GM21360 (cell line): Measurements from ENCODE around the gene DHCR24.

ENCODE experiments used
- ATAC-seq: cut with Tn5 transposase; IDR thresholded peaks from one replicate; pipeline ENCODE4 v1.9.1; 2021; ENCODE audit warnings: mild to moderate bottlenecking, moderate library complexity; ENCODE audit not compliant: unreplicated experiment

The DHCR24 gene

GRCh38 chr1:54818461-54819194, 68.4 kb downstream of the DHCR24 start:
- ATAC-seq: no peak

- no peak for ATAC-seq
Measured at GRCh38 chr1:54816951-54817350, 70.0 kb downstream of the DHCR24 start.

- no peak for ATAC-seq
Measured at GRCh38 chr1:54816130-54816529, 70.9 kb downstream of the DHCR24 start.

- no peak for ATAC-seq
Measured at GRCh38 chr1:54815086-54815876, 71.7 kb downstream of the DHCR24 start.

- no peak for ATAC-seq
Measured at GRCh38 chr1:54814571-54814970, 72.4 kb downstream of the DHCR24 start.

- no peak for ATAC-seq
Measured at GRCh38 chr1:54814126-54814498, 72.9 kb downstream of the DHCR24 start.

- no peak for ATAC-seq
Measured at GRCh38 chr1:54813485-54814125, 73.4 kb downstream of the DHCR24 start.

GRCh38 chr1:54812801-54813484, 74.1 kb downstream of the DHCR24 start:
- ATAC-seq: no peak

GRCh38 chr1:54811739-54812655, 75.0 kb downstream of the DHCR24 start:
- no peak for ATAC-seq

GRCh38 chr1:54811066-54811465, 75.9 kb downstream of the DHCR24 start:
- ATAC-seq: no peak

GRCh38 chr1:54810153-54810942, 76.6 kb downstream of the DHCR24 start:
- ATAC-seq: peak; percentile 69

GRCh38 chr1:54809496-54810074, 77.4 kb downstream of the DHCR24 start:
- ATAC-seq: no peak

- ATAC-seq: no peak
Measured at GRCh38 chr1:54808443-54809207, 78.4 kb downstream of the DHCR24 start.

- no peak for ATAC-seq
Measured at GRCh38 chr1:54807756-54808155, 79.2 kb downstream of the DHCR24 start.

GRCh38 chr1:54806931-54807611, 79.9 kb downstream of the DHCR24 start:
- ATAC-seq: no peak

GRCh38 chr1:54805981-54806381, 81.0 kb downstream of the DHCR24 start:
- no peak for ATAC-seq

GRCh38 chr1:54805466-54805865, 81.5 kb downstream of the DHCR24 start:
- no peak for ATAC-seq
